GM21786 (cell line): Measurements from ENCODE around the gene CENPO.

Experiments used
- ATAC-seq: cut with Tn5 transposase; IDR thresholded peaks from one replicate; pipeline ENCODE4 v1.9.1; 2021; ENCODE audit not compliant: unreplicated experiment

Gene CENPO, protein sequence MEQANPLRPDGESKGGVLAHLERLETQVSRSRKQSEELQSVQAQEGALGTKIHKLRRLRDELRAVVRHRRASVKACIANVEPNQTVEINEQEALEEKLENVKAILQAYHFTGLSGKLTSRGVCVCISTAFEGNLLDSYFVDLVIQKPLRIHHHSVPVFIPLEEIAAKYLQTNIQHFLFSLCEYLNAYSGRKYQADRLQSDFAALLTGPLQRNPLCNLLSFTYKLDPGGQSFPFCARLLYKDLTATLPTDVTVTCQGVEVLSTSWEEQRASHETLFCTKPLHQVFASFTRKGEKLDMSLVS

GRCh38 chr2:24792874-24793760 lies at the start of gene CENPO, which contains the start of gene PTRHD1:
Gene CENPO (plus strand): TSS chr2:24793425. CDS start chr2:24793920, 495 bp downstream.
Gene PTRHD1 (minus strand): TSS chr2:24793391. CDS start chr2:24793377, 14 bp downstream.
- peak; percentile 91 for ATAC-seq

DNA sequence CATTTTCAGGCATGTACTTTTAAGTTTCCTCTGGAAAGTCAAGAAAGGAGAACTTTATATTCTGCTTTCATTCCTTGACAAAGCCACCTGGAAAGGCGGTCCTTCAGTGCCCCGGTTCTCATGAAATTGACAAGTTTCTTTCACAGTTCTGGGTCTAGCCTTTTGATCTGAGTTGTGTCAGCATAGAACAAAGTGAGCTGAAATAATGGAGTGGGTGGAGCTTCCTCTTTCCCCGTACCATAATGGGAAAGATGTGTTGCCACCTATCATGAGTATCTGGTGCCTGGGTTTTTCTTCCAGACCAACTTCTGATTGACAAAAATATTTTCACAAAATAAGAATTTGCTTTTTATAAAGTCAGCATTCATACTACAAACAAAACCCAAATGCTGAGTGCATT lies 49.3 kb upstream of the CENPO start:
- ATAC-seq: no peak

DNA sequence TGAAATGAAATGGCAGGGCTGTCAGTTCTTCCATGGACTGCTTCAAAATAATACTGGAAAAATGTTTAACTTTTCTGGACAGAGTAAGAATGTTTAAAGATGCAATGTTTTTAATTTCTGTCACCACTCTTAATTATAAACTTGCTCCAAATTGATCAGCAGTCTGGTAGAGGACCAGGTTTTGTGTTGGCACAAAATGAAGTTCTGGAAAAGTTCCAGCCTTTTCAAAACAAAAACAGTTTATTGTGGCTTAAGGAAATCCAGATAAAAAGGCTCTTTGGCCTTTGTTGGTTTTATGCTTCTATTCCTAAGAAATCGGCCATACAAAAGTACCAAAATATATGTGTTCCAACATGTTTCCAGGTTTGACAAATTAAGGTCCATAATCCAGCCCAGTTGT lies 48.9 kb upstream of the CENPO start:
- ATAC-seq: no peak

DNA sequence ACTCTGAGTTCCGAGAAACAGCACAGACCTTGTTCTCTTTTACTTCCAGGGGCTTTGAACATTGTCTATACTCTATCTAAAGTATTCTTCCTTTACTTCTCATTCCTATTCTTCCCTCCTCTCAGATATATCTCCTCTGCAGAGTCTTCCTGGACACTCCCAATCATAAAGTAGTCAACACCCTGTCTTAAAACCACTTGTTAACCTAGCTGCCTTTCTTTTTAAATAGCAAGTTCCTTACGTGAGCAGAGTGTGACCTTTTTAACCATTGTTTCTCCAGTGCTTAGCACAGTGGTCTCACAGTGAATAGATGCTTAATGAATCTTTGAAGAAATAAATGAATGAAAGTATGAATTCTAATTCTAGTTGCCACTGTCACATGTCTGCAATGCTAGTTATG lies 47.4 kb upstream of the CENPO start:
- ATAC-seq: no peak

GRCh38 chr2:24747299-24747698 lies 45.9 kb upstream of the CENPO start:
- no peak for ATAC-seq

DNA sequence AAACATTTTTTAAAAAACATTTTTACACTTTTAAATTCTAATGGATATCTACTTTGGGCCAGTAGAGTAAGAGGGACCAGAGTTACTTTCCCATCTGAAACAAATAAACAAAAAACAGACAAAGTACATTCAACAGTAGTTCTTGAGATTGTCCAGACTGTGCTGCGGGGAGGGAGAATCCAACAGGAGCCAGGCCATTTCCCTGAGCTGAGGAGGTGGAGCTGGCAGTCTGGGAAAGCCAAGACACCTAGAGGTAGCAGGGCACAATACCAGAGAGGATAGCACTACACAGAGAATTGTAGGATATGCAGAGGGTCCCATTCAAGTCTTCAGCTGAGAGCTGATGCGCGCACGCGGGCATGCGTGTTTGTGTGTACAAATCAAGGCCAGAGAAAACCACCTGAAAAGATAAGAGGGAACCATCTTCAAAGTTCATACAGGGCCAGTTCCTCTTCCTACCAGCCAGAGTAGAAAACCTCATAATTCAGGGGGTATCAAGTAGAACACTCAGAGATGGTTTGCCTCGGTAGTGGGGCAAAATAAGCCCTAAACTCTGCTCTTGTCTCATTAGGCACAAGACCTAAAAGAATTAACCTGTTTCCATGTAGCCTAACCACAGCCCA lies 44.0 kb upstream of the CENPO start:
- ATAC-seq: no peak

- ATAC-seq: no peak
These were observed 38.1 kb upstream of the CENPO start for GRCh38 chr2:24754985-24755705.

DNA sequence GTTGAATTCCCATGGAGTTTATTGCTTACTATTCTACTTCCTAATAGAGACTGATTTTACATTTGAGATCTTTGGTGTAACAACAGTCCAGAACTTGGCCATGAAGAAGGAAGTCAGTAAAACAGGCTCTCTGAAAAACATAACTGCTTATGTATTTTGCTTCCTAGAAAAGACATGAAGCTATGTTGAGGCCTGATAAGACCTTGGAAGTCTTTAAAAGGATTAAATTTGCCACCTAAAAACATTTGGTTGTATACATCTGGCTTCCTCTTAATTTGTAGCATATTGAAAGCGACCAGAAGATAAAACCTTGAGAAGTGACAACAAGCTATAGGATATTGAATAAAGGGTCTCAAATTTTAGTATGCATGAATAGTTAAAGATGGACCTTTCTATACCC lies 36.4 kb upstream of the CENPO start:
- no peak for ATAC-seq

DNA sequence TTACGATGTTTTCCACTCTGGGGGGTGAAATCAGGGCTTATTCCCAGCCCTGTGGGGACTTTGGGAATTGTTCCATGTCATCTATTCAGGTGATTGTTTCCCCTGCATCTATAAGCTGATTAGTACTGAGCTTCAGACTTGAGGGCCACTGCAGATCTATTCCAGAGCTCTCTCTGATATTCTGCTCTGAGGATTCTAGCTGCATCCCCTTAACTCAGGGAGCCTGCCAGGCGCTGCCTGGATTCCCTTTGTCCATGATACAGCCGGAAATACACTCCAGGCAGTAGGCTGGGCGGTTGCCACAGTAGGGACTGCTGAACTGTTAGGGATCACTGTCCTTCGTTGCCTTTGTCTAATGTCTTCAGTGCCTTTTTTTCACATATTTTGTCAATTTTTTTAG lies 31.4 kb upstream of the CENPO start:
- ATAC-seq: no peak

GRCh38 chr2:24762518-24762917 lies 30.7 kb upstream of the CENPO start:
- no peak for ATAC-seq

- ATAC-seq: no peak
These were observed 29.4 kb upstream of the CENPO start for GRCh38 chr2:24763843-24764242.

- no peak for ATAC-seq
These were observed 26.6 kb upstream of the CENPO start for GRCh38 chr2:24766609-24767008.

DNA sequence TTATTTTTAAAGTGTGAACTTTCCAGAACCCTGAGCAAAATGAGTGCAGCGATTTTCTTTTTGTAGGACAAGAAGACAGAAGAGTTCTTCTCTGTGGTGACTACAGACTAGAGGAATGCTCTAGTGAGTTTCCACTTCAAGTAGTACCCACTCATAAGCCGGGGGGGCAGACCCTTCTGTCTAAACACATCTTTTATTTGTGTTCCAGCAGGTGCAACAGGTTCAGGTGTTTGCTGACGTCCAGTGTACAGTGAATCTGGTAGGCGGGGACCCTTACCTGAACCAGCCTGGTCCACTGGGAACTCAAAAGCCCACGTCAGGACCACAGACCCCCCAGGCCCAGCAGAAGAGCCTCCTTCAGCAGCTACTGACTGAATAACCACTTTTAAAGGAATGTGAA lies 25.2 kb upstream of the CENPO start:
- ATAC-seq: no peak

GRCh38 chr2:24768601-24769000 lies 24.6 kb upstream of the CENPO start:
- ATAC-seq: no peak

DNA sequence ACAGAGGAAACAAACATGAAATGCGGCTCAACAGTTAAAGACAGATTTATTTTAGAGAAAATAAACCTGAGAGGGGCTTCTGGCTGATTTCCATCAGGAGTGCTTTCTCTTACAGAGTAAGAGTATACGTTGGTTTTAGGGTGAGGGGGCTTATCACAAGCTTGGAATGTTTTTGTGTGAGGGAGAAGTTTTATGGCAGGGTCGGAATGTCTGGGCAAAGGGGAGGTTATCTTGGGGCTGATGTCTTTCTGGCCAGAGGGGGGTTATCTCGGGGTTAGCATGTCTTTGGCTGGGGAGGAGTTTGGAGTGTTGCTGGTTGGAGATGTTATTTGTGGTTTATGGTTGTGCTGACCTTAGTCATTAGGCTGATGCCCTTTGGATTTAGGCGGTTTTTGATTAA lies 22.2 kb upstream of the CENPO start:
- no peak for ATAC-seq

GRCh38 chr2:24771764-24772586 lies 21.2 kb upstream of the CENPO start:
- no peak for ATAC-seq

DNA sequence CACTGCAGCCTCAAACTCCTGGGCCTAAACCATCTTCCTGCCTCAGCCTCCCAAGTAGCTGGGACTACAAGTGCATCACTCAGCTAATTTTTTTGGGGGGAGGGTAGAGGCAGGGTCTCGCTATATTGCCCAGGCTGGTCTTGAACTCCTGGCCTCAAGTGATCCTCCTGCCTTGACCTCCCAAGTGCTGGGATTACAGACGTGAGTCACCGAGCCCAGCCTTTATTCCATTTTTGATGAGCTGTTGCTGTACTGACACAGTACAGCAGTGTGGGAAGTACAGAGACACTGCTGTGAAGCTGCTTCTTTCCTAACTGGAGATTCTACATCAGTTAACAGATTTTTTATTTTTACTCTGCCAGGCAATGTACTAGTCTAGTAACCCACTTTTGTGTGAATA lies 18.9 kb upstream of the CENPO start:
- no peak for ATAC-seq

- ATAC-seq: no peak
These were observed 14.1 kb upstream of the CENPO start for GRCh38 chr2:24779116-24779515.

DNA sequence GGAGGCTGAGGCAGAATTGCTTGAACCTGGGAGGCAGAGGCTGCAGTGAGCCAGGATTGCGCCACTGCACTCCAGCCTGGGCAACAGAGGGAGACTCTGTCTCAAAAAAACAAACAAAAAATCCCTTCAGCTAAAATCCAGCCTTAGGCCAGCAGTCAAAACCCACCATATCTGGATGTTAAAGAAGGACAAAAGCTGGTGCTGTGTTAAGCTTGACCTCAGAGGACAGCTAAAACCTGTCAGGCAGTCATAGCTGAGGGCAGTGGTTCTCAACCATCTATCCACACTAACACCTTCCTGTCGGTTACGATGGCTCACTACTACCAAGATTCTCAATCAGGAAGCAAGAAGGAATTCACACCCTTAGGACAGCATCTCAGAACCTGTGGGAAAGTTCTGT lies 9.6 kb upstream of the CENPO start:
- no peak for ATAC-seq

DNA sequence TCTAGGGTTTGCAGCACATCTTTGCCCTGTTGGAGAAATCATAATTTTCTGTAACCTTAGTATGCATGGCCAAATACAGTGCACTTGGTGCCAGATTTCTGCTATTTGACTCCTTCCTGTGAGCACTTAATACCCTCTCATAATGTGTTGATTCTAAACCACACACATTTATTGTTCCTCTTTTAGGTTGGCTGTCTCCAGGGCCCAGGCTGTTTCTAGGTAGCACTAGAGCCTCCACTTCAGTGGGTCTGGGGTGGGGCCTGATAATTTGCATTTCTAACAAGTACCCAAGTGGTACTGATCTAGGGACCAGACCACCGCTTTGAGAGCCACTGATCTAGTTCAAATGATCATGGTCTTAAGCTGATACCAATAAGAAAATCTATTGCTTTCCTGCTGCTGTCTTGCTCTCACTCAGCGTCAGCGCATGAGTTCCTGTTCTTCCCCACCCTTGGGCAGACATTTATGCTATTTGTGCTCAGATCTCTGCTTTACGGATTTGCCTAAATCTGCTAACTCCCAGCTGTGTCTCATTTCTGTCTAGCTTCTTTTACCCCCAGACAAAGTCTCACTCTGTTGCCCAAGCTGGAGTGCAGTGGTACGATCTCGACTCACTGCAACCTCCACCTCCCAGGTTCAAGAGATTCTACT lies 7.4 kb upstream of the CENPO start:
- ATAC-seq: peak; percentile 71
